ENCODE data around the gene IMPA2.

GRCh38 chr18:11995445-11996189 is 14.3 kb downstream of the IMPA2 start:
- TF ChIP-seq CTCF (IDR thresholded peaks at IDR 0.05) (peak; percentile 65 to 79 (median 76)), POLR2A (IDR thresholded peaks at IDR 0.05) (no peak)

All from uterus (tissue), 2 donors.